Activated B cell treated with CpG ODN at 0.5 μM for 24 hours (primary cell): Measurements from ENCODE around the gene ACOX2. TPM values are rescaled to one million over a fixed set of nuclear protein-coding genes. Genes with fewer than 3 reads are reported as not detected.

Experiments
- ATAC-seq: fragments of 200-7000 bp; cut with Tn5 transposase; one replicate; pipeline ENCODE4 v1.10.0; 2021; ENCODE audit warnings: low read depth, mild to moderate bottlenecking, moderate library complexity
- CTCF ChIA-PET: fragments of 350-600 bp; sonication (Branson Sonifier 250); formaldehyde crosslinking; loops from one replicate; lab custom pipeline; 2021; ENCODE audit warnings: antibody characterized with exemption; lab: Charles Lee
- POLR2A ChIA-PET: fragments of 350-600 bp; sonication (Branson Sonifier 250); formaldehyde crosslinking; loops from one replicate; lab custom pipeline; 2021; ENCODE audit warnings: antibody characterized with exemption; lab: Charles Lee
- DNase-seq: peaks from one replicate; pipeline ENCODE4 v3.0.0; 2022
- H3K27ac Mint-ChIP-seq: one replicate; pipeline ENCODE4 v1.8.0; 2020; ENCODE audit warnings: mixed read lengths
- H3K27me3 Mint-ChIP-seq: one replicate; pipeline ENCODE4 v1.8.0; 2021; ENCODE audit warnings: mixed read lengths
- H3K36me3 Mint-ChIP-seq: one replicate; pipeline ENCODE4 v1.8.0; 2021; ENCODE audit warnings: low read depth, mixed read lengths
- H3K4me1 Mint-ChIP-seq: one replicate; pipeline ENCODE4 v1.8.0; 2021; ENCODE audit warnings: mixed read lengths
- H3K4me3 Mint-ChIP-seq: one replicate; pipeline ENCODE4 v1.8.0; 2020; ENCODE audit warnings: mild to moderate bottlenecking, mixed read lengths
- H3K9me3 Mint-ChIP-seq: one replicate; pipeline ENCODE4 v1.8.0; 2020; ENCODE audit warnings: mixed read lengths
- CTCF ChIP-seq: fragments of 200-600 bp; IDR thresholded peaks from one replicate; pipeline ENCODE4 v1.8.0; 2022; ENCODE audit warnings: antibody characterized with exemption, mild to moderate bottlenecking
- intact Hi-C: fragments of 100-400 bp; cut with micrococcal nuclease; formaldehyde crosslinking; loops from one replicate; pipeline ENCODE4 v1.15.1; 2024
- total RNA-seq: library from RNA; stranded (reverse); gene quantifications from 2 replicates; pipeline ENCODE4 v1.2.3, GENCODE V29; 2022

The ACOX2 gene
- total RNA-seq, 1 donor from 2014 or later: not detected

- no peak overlapping the region for H3K27ac Mint-ChIP-seq
- TF ChIP-seq CTCF: peak; percentile 2
- DNase-seq: no peak
- H3K9me3 Mint-ChIP-seq: no peaks in the 10 kb centered on the region
- intact Hi-C loops: loop anchor here (1.0 kb wide), 5 partner anchors 10 to 158 kb away; partner anchors contain the start of genes HTD2 and RPP14
- CTCF ChIA-PET: interaction anchor here (0.8 to 1.3 kb wide), 10 partner anchors 9 to 157 kb away, joined by 3 to 7 read pairs (median 4); partner anchors contain the start of genes ACOX2, HTD2 and RPP14
- H3K4me3 Mint-ChIP-seq: peak overlapping the region; percentile 47
- POLR2A ChIA-PET: no interaction called here
- H3K36me3 Mint-ChIP-seq: no peaks in the 10 kb centered on the region
- H3K4me1 Mint-ChIP-seq: peaks cover 10% of the 10 kb centered on the region
- ATAC-seq: no peak
- H3K27me3 Mint-ChIP-seq: no peaks in the 10 kb centered on the region
Observed at GRCh38 chr3:58463942-58464271, 73.1 kb downstream of the ACOX2 start.

- ChIA-PET POLR2A (no interaction called here), CTCF (interaction anchor here (0.8 to 1.3 kb wide), 10 partner anchors 10 to 157 kb away, joined by 3 to 7 read pairs (median 4); partner anchors contain the start of genes ACOX2, HTD2 and RPP14)
- H3K27me3 Mint-ChIP-seq: no peaks in the 10 kb centered on the region
- H3K9me3 Mint-ChIP-seq: no peaks in the 10 kb centered on the region
- peak; percentile 41 for DNase-seq
- intact Hi-C loops: loop anchor here (1.0 kb wide), 5 partner anchors 11 to 157 kb away; partner anchors contain the start of genes HTD2 and RPP14
- H3K4me1 Mint-ChIP-seq: peaks cover 10% of the 10 kb centered on the region
- peak; percentile 37 for TF ChIP-seq CTCF
- ATAC-seq: peak; percentile 96
- H3K4me3 Mint-ChIP-seq: peak overlapping the region; percentile 47
- H3K27ac Mint-ChIP-seq: no peak overlapping the region
- no peaks in the 10 kb centered on the region for H3K36me3 Mint-ChIP-seq
Observed at GRCh38 chr3:58463181-58463941, 73.6 kb downstream of the ACOX2 start.

- peaks cover 10% of the 10 kb centered on the region for H3K4me1 Mint-ChIP-seq
- H3K9me3 Mint-ChIP-seq: no peaks in the 10 kb centered on the region
- no peaks in the 10 kb centered on the region for H3K36me3 Mint-ChIP-seq
- ATAC-seq (no peak), DNase-seq (no peak)
- CTCF ChIA-PET: interaction anchor here (1.1 kb wide), 1 partner anchor 15 kb away, joined by 3 read pairs; no protein-coding TSS in a partner anchor
- intact Hi-C loops: loop anchor here (1.0 kb wide), 5 partner anchors 11 to 157 kb away; partner anchors contain the start of genes HTD2 and RPP14
- POLR2A ChIA-PET: no interaction called here
- no peak for TF ChIP-seq CTCF
- no peak overlapping the region for H3K4me3 Mint-ChIP-seq
- no peaks in the 10 kb centered on the region for H3K27me3 Mint-ChIP-seq
- H3K27ac Mint-ChIP-seq: no peak overlapping the region
Observed at GRCh38 chr3:58462829-58463180, 74.2 kb downstream of the ACOX2 start.

GRCh38 chr3:58459160-58459559 lies 77.8 kb downstream of the ACOX2 start:
- Mint-ChIP-seq H3K4me3 (no peak overlapping the region), H3K36me3 (peaks cover 12% of the 10 kb centered on the region), H3K4me1 (peaks cover 10% of the 10 kb centered on the region), H3K27ac (no peak overlapping the region), H3K9me3 (peaks cover 13% of the 10 kb centered on the region), H3K27me3 (no peaks in the 10 kb centered on the region)
- no peak for TF ChIP-seq CTCF
- DNase-seq (no peak), ATAC-seq (no peak)
- POLR2A ChIA-PET: no interaction called here
- CTCF ChIA-PET: no interaction called here
- intact Hi-C loops: no loop called here

Other genes with a start within 250 kb of the ACOX2 start
- 17.5 and 17.7 TPM in 2 replicates for gene RPP14, start 230.9 kb downstream of the ACOX2 start, total RNA-seq
- 11.4 TPM in 2 replicates for gene HTD2, start 230.7 kb downstream of the ACOX2 start, total RNA-seq
- gene PXK, start 204.3 kb downstream of the ACOX2 start, total RNA-seq: 70.3 and 81.3 TPM in 2 replicates
- 63.0 and 67.3 TPM in 2 replicates for gene PDHB, start 103.4 kb downstream of the ACOX2 start, total RNA-seq
- 8.8 and 10.0 TPM in 2 replicates for gene KCTD6, start 45.1 kb downstream of the ACOX2 start, total RNA-seq
- not detected in 2 replicates for gene FAM107A, start 40.2 kb upstream of the ACOX2 start, total RNA-seq
- gene FAM3D, start 129.6 kb upstream of the ACOX2 start, total RNA-seq: not detected in 2 replicates